Parathyroid adenoma (tissue), 2 donors: ENCODE data around the gene SGF29.
"Not testable (repeated sequence)": the region's sequence is repeated elsewhere in the genome, so short reads cannot be mapped to it uniquely, and the experiment has no call there.

ENCODE experiments used
- H2AFZ ChIP-seq: fragments of 300-600 bp; sonication (generic); one replicate; pipeline ENCODE4 v1.7.0; 2017; ENCODE audit warnings: antibody characterized with exemption, mild to moderate bottlenecking
- H3K27ac ChIP-seq: fragments of 300-600 bp; sonication (generic); one replicate; pipeline ENCODE4 v1.7.0; 2017
- H3K27me3 ChIP-seq: fragments of 300-600 bp; sonication (generic); one replicate; pipeline ENCODE4 v1.7.0; 2017; ENCODE audit warnings: low read length; ENCODE audit not compliant: control insufficient read depth, insufficient read depth
- H3K36me3 ChIP-seq: fragments of 300-600 bp; sonication (generic); one replicate; pipeline ENCODE4 v1.7.0; 2017; ENCODE audit warnings: low read length; ENCODE audit not compliant: control insufficient read depth, insufficient read depth
- H3K4me1 ChIP-seq: fragments of 300-600 bp; sonication (generic); one replicate; pipeline ENCODE4 v1.7.0; 2017; ENCODE audit warnings: control low read depth
- H3K4me2 ChIP-seq: fragments of 300-600 bp; sonication (generic); one replicate; pipeline ENCODE4 v1.7.0; 2017; ENCODE audit warnings: low read length
- H3K4me3 ChIP-seq: fragments of 300-600 bp; sonication (generic); one replicate; pipeline ENCODE4 v1.7.0; 2017; ENCODE audit warnings: low read depth, low read length
- H3K79me2 ChIP-seq: fragments of 300-600 bp; sonication (generic); one replicate; pipeline ENCODE4 v1.7.0; 2017; ENCODE audit warnings: control low read depth
- H3K9ac ChIP-seq: fragments of 300-600 bp; sonication (generic); one replicate; pipeline ENCODE4 v1.7.0; 2017; ENCODE audit warnings: mild to moderate bottlenecking
- H3K9me3 ChIP-seq: fragments of 300-600 bp; sonication (generic); one replicate; pipeline ENCODE4 v1.7.0; 2017; ENCODE audit warnings: low read length; ENCODE audit not compliant: control insufficient read depth
- TF ChIP-seq, protein P1 (sequence below): fragments of 300-600 bp; sonication (generic); IDR thresholded peaks from one replicate; pipeline ENCODE4 v1.7.0; 2017; ENCODE audit warnings: antibody characterized with exemption, mild to moderate bottlenecking
- donor health status: primary hyperparathyroidism.

The SGF29 gene

GRCh38 chr16:28561557-28562187, 8.0 kb downstream of the SGF29 start:
- TF ChIP-seq, protein P1, sequence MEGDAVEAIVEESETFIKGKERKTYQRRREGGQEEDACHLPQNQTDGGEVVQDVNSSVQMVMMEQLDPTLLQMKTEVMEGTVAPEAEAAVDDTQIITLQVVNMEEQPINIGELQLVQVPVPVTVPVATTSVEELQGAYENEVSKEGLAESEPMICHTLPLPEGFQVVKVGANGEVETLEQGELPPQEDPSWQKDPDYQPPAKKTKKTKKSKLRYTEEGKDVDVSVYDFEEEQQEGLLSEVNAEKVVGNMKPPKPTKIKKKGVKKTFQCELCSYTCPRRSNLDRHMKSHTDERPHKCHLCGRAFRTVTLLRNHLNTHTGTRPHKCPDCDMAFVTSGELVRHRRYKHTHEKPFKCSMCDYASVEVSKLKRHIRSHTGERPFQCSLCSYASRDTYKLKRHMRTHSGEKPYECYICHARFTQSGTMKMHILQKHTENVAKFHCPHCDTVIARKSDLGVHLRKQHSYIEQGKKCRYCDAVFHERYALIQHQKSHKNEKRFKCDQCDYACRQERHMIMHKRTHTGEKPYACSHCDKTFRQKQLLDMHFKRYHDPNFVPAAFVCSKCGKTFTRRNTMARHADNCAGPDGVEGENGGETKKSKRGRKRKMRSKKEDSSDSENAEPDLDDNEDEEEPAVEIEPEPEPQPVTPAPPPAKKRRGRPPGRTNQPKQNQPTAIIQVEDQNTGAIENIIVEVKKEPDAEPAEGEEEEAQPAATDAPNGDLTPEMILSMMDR, result no peak

GRCh38 chr16:28562199-28562598, 8.5 kb downstream of the SGF29 start:
- Histone ChIP-seq H3K4me1 (peaks cover 15% of the 10 kb centered on the region), H3K27ac (peak overlapping the region; percentile 58), H3K36me3 (no peaks in the 10 kb centered on the region), H3K9me3 (no peaks in the 10 kb centered on the region), H3K4me2 (peak overlapping the region; percentile 35), H3K79me2 (peaks cover 34% of the 10 kb centered on the region), H2AFZ (peak overlapping the region; percentile 4), H3K9ac (no peak overlapping the region), H3K27me3 (no peaks in the 10 kb centered on the region), H3K4me3 (no peak overlapping the region)
- TF ChIP-seq, protein P1, result no peak

More at GRCh38 chr16:28561557-28562187, 8.0 kb downstream of the SGF29 start:
- peaks cover 15% of the 10 kb centered on the region for H3K4me1 ChIP-seq
- H3K9ac ChIP-seq, result no peak overlapping the region
- H3K4me2 ChIP-seq, result peak overlapping the region; percentile 35
- peak overlapping the region; percentile 4 for H2AFZ ChIP-seq
- H3K27me3 ChIP-seq, result no peaks in the 10 kb centered on the region
- no peak overlapping the region for H3K4me3 ChIP-seq
- H3K27ac ChIP-seq, result peak overlapping the region; percentile 58
- H3K36me3 ChIP-seq, result no peaks in the 10 kb centered on the region
- H3K79me2 ChIP-seq, result peaks cover 31% of the 10 kb centered on the region
- H3K9me3 ChIP-seq, result no peaks in the 10 kb centered on the region

DNA sequence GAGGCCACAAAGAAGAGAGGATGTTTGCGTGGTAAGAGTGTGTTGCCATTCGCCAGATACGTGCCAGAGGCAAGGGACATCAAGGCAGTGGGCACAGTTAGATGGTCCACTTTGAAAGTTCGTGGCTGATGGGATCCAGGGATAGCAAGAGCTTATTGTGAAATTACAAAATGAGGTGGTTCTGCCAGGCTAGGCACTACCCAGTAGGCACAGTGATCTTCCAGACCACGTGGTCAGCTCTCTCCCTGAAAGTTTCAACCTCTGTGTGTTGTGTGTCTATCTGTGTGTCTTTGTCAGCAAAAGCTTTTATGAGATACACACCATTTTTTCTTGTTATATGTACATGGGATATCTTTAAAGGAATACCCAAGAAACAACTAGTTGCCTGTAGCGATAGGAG, 9.5 kb downstream of the SGF29 start:
- Histone ChIP-seq H3K27ac (no peak overlapping the region), H3K27me3 (no peaks in the 10 kb centered on the region), H3K4me2 (no peak overlapping the region), H3K4me3 (no peak overlapping the region), H3K36me3 (no peaks in the 10 kb centered on the region), H2AFZ (no peak overlapping the region), H3K9me3 (no peaks in the 10 kb centered on the region), H3K79me2 (peaks cover 44% of the 10 kb centered on the region), H3K4me1 (peaks cover 15% of the 10 kb centered on the region), H3K9ac (no peak overlapping the region)
- TF ChIP-seq, protein P1, result no peak

DNA sequence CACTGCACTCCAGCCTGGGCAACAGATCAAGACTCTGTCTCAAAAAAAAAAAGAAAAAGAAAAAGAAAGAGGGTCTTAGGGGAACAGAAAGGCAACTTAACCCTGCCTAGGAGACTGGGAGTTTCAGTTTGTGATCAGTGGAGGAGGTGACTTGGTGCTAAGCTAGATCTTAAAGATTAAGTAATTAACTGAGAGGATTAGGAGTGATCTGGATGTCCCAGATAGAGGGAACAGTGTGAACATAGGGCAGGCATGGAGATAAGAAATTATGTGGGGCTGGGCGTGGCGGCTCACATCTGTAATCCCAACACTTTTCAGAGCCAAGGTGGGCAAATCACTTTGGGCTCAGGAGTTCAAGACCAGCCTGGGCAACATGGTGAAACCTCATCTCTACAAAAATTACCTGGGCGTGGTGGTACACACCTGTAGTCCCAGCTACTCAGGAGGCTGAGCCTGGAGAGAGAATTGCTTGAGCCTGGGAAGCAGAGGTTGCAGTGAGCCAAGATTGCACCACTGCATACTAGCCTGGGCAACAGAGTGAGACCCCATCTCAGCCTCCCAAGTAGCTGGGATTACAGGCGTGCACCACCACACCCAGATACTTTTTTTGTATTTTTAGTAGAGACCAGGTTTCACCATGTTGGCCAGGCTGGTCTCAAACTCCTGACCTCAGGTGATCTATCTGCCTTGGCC, 12.7 kb downstream of the SGF29 start:
- H3K9me3 ChIP-seq, H3K4me3 ChIP-seq, H3K9ac ChIP-seq, H2AFZ ChIP-seq, H3K4me2 ChIP-seq, H3K36me3 ChIP-seq, H3K27me3 ChIP-seq, H3K27ac ChIP-seq: not testable (repeated sequence)
- Histone ChIP-seq H3K79me2 (peaks cover 58% of the 10 kb centered on the region), H3K4me1 (peaks cover 13% of the 10 kb centered on the region)

DNA sequence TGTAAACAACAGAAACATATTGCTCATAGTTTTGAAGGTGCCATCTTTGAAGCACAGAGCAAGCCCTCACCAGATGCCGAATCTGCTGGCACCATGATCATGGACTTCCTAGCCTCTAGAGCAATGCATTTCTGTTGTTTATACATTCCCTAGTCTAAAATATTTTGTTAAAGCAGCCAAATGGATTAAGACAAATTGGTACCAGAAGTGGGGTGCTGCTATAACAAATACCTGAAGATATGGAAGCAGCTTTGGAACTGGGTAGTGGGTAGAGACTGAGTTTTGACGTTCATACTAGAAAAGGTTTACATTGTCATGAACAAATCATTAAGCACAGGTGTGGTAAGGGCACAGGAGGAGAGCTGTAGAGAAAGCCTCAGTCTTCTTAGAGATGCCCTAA, 13.6 kb downstream of the SGF29 start:
- TF ChIP-seq, protein P1, result no peak

More for the DNA sequence above, 13.6 kb downstream of the SGF29 start:
- H3K4me1 ChIP-seq, result peaks cover 4% of the 10 kb centered on the region
- H2AFZ ChIP-seq, result no peak overlapping the region
- no peak overlapping the region for H3K9ac ChIP-seq
- H3K27ac ChIP-seq, result no peak overlapping the region
- H3K9me3 ChIP-seq, result no peaks in the 10 kb centered on the region
- H3K27me3 ChIP-seq, result no peaks in the 10 kb centered on the region
- H3K4me3 ChIP-seq, result no peak overlapping the region
- H3K36me3 ChIP-seq, result no peaks in the 10 kb centered on the region
- no peak overlapping the region for H3K4me2 ChIP-seq
- peaks cover 58% of the 10 kb centered on the region for H3K79me2 ChIP-seq
